ENCODE measurements around the gene LCMT1.
"Not testable (repeated sequence)": the region's sequence is repeated elsewhere in the genome, so short reads cannot be mapped to it uniquely, and the experiment has no call there.

Gene LCMT1

GRCh38 chr16:25111403-25112166, at the start of gene LCMT1:
Gene LCMT1, plus strand, starts transcription at chr16:25111742. Its CDS starts 142 bp downstream, at chr16:25111884.
- Histone ChIP-seq H3K27ac (ENCODE audit: low read depth, low read length) (peak within 1 kb of the TSS; percentile 13; the same call in 1 of the 2 replicates), H3K9ac (ENCODE audit: low read length) (peak within 1 kb of the TSS; percentile 84), H3K27me3 (ENCODE audit: control insufficient read depth, insufficient read depth, low read length) (no peaks in the 10 kb centered on the region), H3K4me3 (ENCODE audit: low read depth, low read length) (peak within 1 kb of the TSS; percentile 95), H3K4me1 (ENCODE audit: control insufficient read depth, insufficient read depth, low read length) (no peaks in the 10 kb centered on the region), H3K9me3 (ENCODE audit: control insufficient read depth, insufficient read depth, low read depth, low read length) (no peaks in the 10 kb centered on the region), H3K36me3 (ENCODE audit: control insufficient read depth, insufficient read depth, low read length) (0 out of 2 replicates have a peak, but pooled peaks cover 13% of the 10 kb centered on the region)

DNA sequence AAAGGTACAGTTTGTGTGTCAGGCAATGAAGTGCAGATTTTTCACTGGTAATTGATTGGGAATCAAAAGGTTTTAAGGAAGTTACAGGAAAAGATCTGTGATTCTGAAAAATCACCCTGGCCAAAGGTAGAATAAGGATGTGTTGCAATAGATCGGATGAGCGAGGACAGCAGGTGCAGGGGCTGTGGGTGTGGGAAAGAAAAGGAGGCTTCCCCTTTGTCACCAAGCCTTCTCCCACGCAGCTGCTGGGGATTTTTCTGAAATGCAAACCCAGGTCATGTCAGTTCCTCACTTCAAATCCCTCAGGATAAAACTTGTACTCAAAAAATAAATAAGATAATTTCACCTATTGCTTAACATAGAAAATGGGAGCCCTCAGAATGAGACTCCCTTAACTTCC, 48.4 kb upstream of the LCMT1 start:
- no peaks in the 10 kb centered on the region for H3K36me3 ChIP-seq (ENCODE audit: control insufficient read depth, insufficient read depth, low read length)
- peaks cover 11% of the 10 kb centered on the region for H3K27me3 ChIP-seq (ENCODE audit: control insufficient read depth, insufficient read depth, low read length)
- H3K9me3 ChIP-seq (ENCODE audit: control insufficient read depth, insufficient read depth, low read depth, low read length): no peaks in the 10 kb centered on the region
- H3K4me3 ChIP-seq (ENCODE audit: low read depth, low read length): no peak overlapping the region
- H3K4me1 ChIP-seq (ENCODE audit: control insufficient read depth, insufficient read depth, low read length): peaks cover 7% of the 10 kb centered on the region
- no peak overlapping the region for H3K27ac ChIP-seq (ENCODE audit: low read depth, low read length)
- no peak overlapping the region for H3K9ac ChIP-seq (ENCODE audit: low read length)

DNA sequence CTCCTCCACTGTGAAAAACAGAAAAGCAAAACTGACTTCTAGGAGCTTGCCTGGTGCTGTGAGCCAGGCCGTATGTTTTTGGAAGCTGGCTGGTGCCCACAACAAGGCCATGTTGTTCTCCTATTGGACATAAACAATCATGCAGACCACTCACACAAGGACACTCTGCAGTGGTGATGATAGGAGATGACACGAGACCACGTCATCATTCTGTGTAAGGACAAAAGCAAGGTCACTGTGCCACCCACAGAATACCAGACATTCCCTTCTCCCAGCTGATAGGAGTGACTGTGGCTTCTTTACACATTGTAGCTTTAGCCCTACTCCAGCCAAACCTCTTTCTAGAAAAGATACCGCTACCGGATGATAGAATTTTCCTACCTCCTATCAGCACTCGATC, 47.7 kb upstream of the LCMT1 start:
- Histone ChIP-seq H3K27ac (ENCODE audit: low read depth, low read length) (no peak overlapping the region), H3K9ac (ENCODE audit: low read length) (no peak overlapping the region), H3K4me3 (ENCODE audit: low read depth, low read length) (no peak overlapping the region), H3K27me3 (ENCODE audit: control insufficient read depth, insufficient read depth, low read length) (peaks cover 19% of the 10 kb centered on the region), H3K36me3 (ENCODE audit: control insufficient read depth, insufficient read depth, low read length) (no peaks in the 10 kb centered on the region), H3K4me1 (ENCODE audit: control insufficient read depth, insufficient read depth, low read length) (peaks cover 7% of the 10 kb centered on the region), H3K9me3 (ENCODE audit: control insufficient read depth, insufficient read depth, low read depth, low read length) (no peaks in the 10 kb centered on the region)

- H3K36me3 ChIP-seq (ENCODE audit: control insufficient read depth, insufficient read depth, low read length); H3K9ac ChIP-seq (ENCODE audit: low read length); H3K27ac ChIP-seq (ENCODE audit: low read depth, low read length); H3K4me3 ChIP-seq (ENCODE audit: low read depth, low read length); H3K4me1 ChIP-seq (ENCODE audit: control insufficient read depth, insufficient read depth, low read length); H3K9me3 ChIP-seq (ENCODE audit: control insufficient read depth, insufficient read depth, low read depth, low read length): not testable (repeated sequence)
- peaks cover 23% of the 10 kb centered on the region for H3K27me3 ChIP-seq (ENCODE audit: control insufficient read depth, insufficient read depth, low read length)
Measured at GRCh38 chr16:25064281-25064680, 47.3 kb upstream of the LCMT1 start.

GRCh38 chr16:25064937-25065336, 46.6 kb upstream of the LCMT1 start:
- H3K27ac ChIP-seq (ENCODE audit: low read depth, low read length): no peak overlapping the region

DNA sequence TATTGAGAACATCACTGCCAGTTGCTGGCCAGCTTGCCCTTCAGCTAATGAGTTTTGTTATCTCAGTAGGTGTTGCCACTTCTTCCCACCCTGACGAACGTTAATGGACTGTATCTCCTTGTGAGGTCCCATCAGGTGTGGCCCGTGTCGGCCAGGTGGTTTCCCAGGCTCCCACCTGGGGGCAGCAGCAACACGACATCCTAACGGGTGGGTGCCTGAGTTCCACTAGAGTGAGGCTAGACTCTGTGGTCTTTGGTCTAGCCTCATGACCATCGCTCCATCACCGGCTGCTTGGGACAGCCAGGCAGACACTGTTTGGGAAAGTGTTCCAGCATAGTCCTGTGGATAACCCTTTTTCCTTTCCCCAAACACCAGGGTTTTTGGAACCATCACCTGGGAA, 45.6 kb upstream of the LCMT1 start:
- peaks cover 34% of the 10 kb centered on the region for H3K27me3 ChIP-seq (ENCODE audit: control insufficient read depth, insufficient read depth, low read length)
- no peak overlapping the region for H3K4me3 ChIP-seq (ENCODE audit: low read depth, low read length)
- H3K9me3 ChIP-seq (ENCODE audit: control insufficient read depth, insufficient read depth, low read depth, low read length): no peaks in the 10 kb centered on the region
- peaks cover 7% of the 10 kb centered on the region for H3K4me1 ChIP-seq (ENCODE audit: control insufficient read depth, insufficient read depth, low read length)
- no peaks in the 10 kb centered on the region for H3K36me3 ChIP-seq (ENCODE audit: control insufficient read depth, insufficient read depth, low read length)
- no peak overlapping the region for H3K27ac ChIP-seq (ENCODE audit: low read depth, low read length)
- H3K9ac ChIP-seq (ENCODE audit: low read length): no peak overlapping the region

More at GRCh38 chr16:25064937-25065336, 46.6 kb upstream of the LCMT1 start:
- Histone ChIP-seq H3K9ac (ENCODE audit: low read length) (no peak overlapping the region), H3K36me3 (ENCODE audit: control insufficient read depth, insufficient read depth, low read length) (no peaks in the 10 kb centered on the region), H3K4me3 (ENCODE audit: low read depth, low read length) (no peak overlapping the region), H3K27me3 (ENCODE audit: control insufficient read depth, insufficient read depth, low read length) (peaks cover 29% of the 10 kb centered on the region), H3K4me1 (ENCODE audit: control insufficient read depth, insufficient read depth, low read length) (peaks cover 7% of the 10 kb centered on the region), H3K9me3 (ENCODE audit: control insufficient read depth, insufficient read depth, low read depth, low read length) (no peaks in the 10 kb centered on the region)

DNA sequence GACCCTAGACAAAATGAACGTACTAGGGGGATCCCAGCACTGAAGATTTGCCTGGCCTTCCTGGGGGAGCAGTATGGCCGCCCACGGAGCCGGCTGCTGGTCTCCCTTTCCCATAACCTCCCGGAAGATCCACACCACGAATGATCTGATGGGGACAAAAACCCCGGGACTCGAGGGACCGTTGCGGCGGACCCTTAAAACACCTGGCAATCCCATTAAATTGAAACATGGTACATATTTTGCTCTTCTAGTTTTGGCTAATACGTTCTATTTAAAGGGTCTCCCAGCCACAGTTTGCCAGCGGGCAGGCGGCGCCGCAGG, 45.2 kb upstream of the LCMT1 start:
- Histone ChIP-seq H3K4me1 (ENCODE audit: control insufficient read depth, insufficient read depth, low read length) (peaks cover 7% of the 10 kb centered on the region), H3K9ac (ENCODE audit: low read length) (peak overlapping the region; percentile 22), H3K4me3 (ENCODE audit: low read depth, low read length) (peak overlapping the region; percentile 76), H3K9me3 (ENCODE audit: control insufficient read depth, insufficient read depth, low read depth, low read length) (no peaks in the 10 kb centered on the region), H3K27me3 (ENCODE audit: control insufficient read depth, insufficient read depth, low read length) (peaks cover 34% of the 10 kb centered on the region), H3K27ac (ENCODE audit: low read depth, low read length) (no peak overlapping the region), H3K36me3 (ENCODE audit: control insufficient read depth, insufficient read depth, low read length) (no peaks in the 10 kb centered on the region)

- H3K9ac ChIP-seq (ENCODE audit: low read length): peak overlapping the region; percentile 56
- H3K27me3 ChIP-seq (ENCODE audit: control insufficient read depth, insufficient read depth, low read length): peaks cover 34% of the 10 kb centered on the region
- H3K4me3 ChIP-seq (ENCODE audit: low read depth, low read length): peak overlapping the region; percentile 76
- H3K36me3 ChIP-seq (ENCODE audit: control insufficient read depth, insufficient read depth, low read length): no peaks in the 10 kb centered on the region
- H3K9me3 ChIP-seq (ENCODE audit: control insufficient read depth, insufficient read depth, low read depth, low read length): no peaks in the 10 kb centered on the region
- no peak overlapping the region for H3K27ac ChIP-seq (ENCODE audit: low read depth, low read length)
- H3K4me1 ChIP-seq (ENCODE audit: control insufficient read depth, insufficient read depth, low read length): peaks cover 7% of the 10 kb centered on the region
Measured at GRCh38 chr16:25066747-25067631, 44.6 kb upstream of the LCMT1 start.

DNA sequence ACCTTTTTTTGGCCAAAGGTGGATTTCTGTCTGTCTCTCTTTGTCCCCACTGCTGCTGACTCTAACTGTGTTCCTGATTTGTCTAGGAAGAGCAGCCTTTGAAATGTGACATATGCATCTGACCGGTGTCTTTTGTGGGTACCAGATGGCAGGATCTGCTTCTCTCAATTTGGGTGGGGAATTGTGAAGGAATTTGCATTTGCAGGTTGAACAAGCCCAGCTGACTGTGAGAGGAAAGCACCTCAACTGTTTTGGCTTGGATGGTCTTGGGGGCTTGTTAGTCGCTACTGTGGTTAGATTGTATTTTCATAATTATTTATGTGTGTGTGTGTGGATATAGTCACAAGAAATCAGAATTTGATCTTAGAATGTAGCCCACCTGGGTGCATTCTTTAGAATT, 37.7 kb upstream of the LCMT1 start:
- Histone ChIP-seq H3K27me3 (ENCODE audit: control insufficient read depth, insufficient read depth, low read length) (peaks cover 15% of the 10 kb centered on the region), H3K9me3 (ENCODE audit: control insufficient read depth, insufficient read depth, low read depth, low read length) (peaks cover 8% of the 10 kb centered on the region; the same call in 1 of the 2 replicates), H3K27ac (ENCODE audit: low read depth, low read length) (no peak overlapping the region), H3K4me1 (ENCODE audit: control insufficient read depth, insufficient read depth, low read length) (no peaks in the 10 kb centered on the region), H3K9ac (ENCODE audit: low read length) (no peak overlapping the region), H3K36me3 (ENCODE audit: control insufficient read depth, insufficient read depth, low read length) (no peaks in the 10 kb centered on the region), H3K4me3 (ENCODE audit: low read depth, low read length) (no peak overlapping the region)

DNA sequence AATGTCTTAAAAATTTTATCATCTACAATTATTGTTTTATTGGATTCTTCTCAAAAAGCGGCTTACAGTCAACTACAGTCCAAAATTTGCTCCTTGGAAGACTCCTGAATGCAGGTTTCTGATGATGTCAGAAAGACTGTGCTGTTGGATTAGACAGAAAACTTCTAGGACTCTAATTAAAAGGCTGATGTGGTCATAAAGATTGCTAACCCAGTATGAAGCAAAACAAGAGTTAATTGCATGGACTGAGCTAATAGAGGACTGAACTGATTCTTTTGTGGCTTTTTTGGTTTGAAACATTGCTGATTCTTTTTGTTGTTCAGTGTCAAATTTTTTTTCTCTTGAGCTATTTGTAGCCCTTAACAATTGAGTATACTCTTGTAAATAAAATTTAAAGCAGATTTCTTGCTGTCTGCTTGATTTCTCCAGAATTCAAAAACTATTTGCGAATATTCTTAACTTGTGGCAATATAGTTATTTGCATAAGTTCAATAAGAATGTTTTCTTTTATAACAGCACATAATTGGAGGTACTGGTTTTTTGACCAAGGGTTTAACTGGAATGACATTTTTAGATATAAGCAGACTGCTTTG, 33.1 kb upstream of the LCMT1 start:
- Histone ChIP-seq H3K27ac (ENCODE audit: low read depth, low read length) (no peak overlapping the region), H3K9me3 (ENCODE audit: control insufficient read depth, insufficient read depth, low read depth, low read length) (peaks cover 12% of the 10 kb centered on the region; the same call in 1 of the 2 replicates), H3K4me3 (ENCODE audit: low read depth, low read length) (no peak overlapping the region), H3K9ac (ENCODE audit: low read length) (no peak overlapping the region), H3K4me1 (ENCODE audit: control insufficient read depth, insufficient read depth, low read length) (no peaks in the 10 kb centered on the region), H3K27me3 (ENCODE audit: control insufficient read depth, insufficient read depth, low read length) (no peaks in the 10 kb centered on the region), H3K36me3 (ENCODE audit: control insufficient read depth, insufficient read depth, low read length) (no peaks in the 10 kb centered on the region)

Data from HUES6 (cell line).